HG02885 (cell line): ENCODE results near the gene USP36.

ENCODE experiments used
- ATAC-seq: cut with Tn5 transposase; IDR thresholded peaks from one replicate; pipeline ENCODE4 v1.9.1; 2021; ENCODE audit warnings: mild to moderate bottlenecking; ENCODE audit not compliant: unreplicated experiment, poor library complexity

Gene USP36

DNA sequence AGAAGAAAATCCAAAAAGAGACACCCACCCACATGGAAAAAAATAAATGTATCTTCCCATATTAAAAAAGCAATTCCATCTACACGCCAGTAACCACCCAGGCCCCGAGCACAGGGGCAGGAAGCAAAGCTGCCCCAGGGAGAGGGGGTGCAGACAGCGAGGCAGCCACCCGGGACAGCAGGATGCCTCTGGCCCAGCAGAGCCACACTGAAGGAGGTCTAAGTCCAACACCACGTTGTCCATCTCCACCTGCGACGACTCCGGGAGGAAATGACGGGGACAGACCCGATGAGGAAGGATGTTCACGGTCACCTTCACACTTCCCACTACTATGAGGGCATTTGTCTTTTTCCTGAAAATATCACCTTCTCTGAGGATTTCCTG, 44.1 kb downstream of the USP36 start:
- ATAC-seq = no peak

DNA sequence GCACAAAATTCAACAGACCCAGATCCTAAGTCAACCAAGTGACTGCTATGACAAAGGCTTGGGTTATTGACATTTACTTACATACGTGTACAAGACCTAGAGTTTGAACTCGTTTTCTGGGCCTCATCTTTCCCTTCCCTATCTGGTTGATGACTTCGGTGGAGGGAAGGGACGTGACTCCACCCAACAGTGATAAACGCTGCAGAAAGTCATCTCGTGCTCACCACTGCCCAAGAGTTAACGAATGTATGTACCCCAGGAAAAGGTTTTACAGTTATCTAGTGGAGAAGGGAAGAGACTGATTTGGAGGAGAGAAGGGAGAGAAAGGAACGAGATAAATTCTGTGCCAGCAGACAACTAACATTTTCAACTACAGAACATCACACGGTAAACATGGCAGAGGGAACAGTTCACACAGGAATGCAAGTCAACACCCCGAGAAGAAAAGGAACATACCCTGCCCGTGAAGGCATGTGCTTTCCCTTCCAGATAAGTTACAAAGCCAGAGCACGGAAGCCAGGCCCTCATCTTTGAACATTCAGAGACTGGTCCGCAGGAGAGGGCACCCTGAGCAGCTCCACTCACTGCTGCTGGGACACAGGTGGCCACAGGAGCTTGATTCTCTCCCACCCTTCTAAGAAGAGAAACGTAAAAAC, 44.6 kb downstream of the USP36 start:
- ATAC-seq = no peak

DNA sequence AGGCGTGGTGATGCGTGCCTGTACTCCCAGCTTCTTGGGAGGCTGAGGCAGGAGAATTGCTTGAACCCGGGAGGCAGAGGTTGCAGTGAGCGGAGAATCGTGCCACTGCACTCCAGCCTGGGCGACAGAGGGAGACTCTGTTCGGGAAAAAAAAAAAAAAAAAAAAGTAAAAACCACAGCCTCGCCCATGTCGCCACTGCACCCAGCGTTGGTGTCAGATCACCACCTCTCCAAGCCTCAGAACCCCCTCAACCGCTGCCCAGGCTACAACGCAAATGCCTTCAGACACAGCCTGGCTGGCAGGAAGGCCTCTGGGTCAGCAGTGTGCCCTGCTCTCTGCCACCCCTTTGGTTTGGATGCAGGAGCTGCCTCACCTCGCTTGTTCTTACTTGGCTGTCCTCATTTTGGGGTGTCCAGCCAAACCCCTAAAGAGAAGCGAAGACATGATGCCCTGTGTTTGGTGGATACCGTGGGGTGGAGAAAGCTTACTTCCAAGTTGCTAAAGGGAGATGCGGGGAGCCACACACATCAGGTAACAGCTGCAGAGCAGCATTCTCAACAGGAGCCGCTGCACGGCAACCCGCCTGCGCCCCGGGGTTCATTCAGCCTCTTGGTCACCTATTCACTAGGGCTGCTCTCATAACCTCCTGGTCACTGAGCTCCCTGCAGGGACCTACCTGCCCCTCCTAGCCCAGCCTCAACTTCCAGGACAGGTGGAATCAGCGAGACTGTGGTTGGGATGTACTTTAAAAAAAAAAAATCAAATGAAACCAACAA, 45.6 kb downstream of the USP36 start:
- no peak for ATAC-seq

DNA sequence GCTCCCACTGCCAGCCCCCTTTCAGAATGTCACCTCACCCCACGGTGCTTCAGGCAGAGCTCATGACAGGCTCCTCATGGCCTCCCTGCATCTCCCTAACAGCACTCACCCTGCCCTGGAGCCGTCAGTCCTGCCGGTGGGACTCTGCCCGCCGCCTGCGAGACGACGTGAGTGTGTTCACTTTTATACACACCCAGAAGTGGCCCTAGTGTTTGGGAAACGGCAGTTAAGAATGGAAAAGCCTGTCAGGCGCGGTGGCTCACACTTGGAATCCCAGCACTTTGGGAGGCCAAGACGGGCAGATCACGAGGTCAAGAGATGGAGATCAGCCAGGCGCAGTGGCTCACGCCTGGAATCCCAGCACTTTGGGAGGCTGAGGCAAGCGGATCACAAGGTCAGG, 46.2 kb downstream of the USP36 start:
- no peak for ATAC-seq

DNA sequence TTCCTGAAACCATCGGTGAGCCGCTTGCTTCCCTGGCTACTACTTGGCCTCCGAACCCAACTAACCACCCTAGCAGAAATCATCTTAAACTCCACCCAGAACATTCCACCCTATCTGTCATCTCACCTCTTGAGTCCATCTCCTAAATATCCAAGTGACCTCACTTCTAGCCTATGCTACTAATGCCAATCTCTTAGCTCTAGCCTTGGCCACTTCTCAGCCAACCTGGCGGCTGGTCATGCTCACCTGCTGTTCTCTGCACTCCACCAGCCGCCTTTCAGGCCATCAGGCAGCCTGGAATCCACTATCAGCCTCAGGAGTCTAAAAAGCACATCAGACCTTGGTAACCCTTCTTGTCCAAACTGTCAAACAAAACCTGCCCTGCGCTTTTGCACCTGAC, 46.6 kb downstream of the USP36 start:
- no peak for ATAC-seq

DNA sequence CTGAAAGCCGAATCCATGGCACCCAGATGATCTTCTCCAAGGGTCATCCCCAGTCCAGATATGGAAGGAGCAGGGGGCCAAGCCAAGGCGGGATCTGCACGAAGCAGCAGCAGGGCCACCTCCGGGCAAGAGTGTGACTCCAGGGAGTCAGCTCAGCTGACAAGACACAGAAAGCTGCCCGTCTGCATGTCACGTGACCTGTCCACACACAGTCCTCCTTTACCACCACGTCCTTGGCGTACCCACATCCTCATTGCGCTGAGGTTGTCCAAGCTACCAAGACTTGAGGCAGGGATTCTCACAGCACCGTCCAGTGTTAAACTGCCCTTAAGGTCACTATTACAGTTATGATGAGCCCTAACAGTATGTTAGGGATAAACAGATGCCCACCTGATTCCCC, 47.2 kb downstream of the USP36 start:
- no peak for ATAC-seq

DNA sequence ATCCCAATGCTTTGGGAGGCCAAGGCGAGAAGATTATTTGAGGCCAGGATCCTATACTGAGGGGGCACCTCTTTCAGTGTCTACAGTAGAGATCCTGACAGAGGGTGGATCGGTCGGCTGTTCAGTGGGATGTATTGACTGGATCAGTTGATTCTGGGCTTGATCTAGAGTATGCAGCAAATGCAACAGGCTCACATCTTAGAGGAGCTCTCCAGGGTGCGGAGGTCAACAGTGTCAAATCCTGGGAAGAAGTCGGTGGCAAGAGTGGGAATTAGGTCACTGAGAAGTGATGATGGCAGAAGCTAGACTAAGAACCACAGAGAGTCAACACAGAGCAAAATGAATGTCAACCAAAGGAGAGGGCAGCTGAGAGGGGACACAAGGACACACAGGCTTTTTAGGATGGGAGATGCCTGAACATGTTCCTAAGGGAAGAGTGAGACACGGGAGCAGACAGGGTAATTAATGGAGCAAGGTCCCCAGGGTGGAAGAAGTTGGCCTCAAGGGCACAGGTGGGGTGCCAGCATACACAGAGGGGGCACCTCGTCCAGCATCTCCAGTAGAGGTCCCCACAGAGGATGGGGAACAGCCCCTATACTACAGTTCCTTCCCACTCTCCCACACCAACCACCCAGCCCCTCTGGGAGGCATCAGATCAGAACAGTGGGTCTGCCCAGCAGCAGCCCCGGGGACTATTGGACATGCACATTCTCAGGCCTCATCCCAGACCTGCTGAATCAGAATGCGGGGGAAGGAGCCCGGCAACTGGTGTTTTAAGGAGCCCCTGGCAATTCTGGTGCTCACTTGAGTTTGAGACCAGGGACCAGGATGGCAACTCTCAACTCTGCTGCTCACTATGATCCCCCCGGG, 48.5 kb downstream of the USP36 start:
- ATAC-seq = no peak

DNA sequence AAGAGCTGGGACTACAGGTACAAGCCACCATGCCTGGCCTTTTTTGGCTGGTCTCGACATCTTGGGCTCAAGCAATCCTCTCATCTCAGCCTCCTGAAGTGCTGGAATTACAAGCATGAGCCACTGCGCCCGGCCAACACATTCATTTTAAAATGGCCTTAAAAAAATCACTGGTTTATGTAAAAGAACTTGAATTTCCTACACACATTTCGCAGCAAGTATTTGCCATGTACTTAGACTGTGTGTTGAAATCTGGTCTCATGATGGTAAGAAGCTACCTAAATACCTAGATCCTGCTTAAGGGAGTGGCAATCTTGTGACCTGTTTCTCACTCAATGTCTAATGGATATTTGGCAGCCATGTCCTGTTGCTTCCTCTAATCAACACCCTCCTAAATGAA, 50.1 kb downstream of the USP36 start:
- no peak for ATAC-seq

DNA sequence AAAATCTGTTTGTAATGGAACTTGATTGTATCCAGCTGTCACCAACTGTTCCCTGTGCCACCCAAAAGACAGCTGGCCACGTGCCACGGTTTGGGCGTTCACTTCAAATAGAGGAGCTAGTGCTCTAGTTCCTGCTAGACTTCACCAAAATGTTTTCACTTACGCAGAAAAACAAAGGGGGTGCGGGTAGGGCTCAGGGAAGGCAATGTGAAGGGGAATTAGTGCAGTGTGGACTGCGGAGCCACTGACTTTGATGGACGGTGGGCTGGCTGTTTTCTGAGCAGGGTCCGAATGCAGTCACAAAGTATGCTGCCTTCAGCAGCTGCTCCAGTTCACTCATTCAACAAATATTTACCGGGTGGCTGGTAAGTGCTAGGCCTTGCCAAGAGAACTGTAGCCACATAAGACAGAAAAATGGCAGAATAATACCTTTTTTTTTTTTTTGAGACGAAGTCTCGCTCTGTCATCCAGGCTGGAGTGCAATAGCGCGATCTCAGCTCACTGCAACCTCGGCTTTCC, 50.9 kb downstream of the USP36 start:
- ATAC-seq = no peak

DNA sequence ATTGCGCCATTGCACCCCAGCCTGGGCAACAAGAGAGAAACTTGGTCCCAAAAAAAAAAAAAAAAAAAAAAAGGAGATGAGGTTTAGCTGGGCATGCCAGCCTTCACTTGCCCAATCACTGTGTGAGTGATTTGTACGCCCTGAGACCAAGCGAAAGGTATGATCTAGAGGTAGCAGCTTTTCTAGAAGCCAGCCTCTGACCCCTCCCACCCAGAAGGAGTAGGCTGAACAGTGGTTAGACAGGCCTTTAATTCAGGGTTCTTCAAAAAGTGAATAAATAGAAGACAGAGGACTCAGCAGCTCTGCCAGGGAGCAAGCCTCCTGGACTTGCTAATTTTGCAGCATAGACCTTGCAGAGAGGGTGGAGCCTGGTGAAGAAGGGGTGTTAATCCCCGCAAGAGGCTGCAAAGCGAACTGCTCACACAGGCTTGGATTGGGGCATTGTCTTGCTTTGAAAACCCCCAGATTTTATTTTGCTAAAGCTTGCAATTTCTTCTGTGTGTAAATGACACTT, 51.4 kb downstream of the USP36 start:
- ATAC-seq = no peak

DNA sequence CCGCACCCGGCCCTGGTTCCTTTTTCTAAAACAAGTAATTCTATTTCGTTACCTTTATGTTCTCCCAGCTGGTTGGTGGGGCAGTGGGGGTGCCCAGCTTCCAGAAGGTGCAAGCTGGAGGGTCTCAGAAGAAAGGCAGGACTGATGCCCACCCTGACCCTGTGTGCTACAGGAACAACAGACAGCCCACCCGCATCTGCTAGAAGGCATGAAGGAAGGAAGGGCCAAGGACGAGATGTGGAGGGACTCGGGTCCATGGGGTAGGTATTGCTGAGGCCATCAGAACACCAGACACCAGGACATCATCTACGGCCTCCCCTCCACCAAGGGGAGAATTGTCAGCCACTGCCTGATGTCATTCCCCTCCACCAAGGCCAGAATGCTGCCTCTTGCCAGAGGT, 52.2 kb downstream of the USP36 start:
- no peak for ATAC-seq

DNA sequence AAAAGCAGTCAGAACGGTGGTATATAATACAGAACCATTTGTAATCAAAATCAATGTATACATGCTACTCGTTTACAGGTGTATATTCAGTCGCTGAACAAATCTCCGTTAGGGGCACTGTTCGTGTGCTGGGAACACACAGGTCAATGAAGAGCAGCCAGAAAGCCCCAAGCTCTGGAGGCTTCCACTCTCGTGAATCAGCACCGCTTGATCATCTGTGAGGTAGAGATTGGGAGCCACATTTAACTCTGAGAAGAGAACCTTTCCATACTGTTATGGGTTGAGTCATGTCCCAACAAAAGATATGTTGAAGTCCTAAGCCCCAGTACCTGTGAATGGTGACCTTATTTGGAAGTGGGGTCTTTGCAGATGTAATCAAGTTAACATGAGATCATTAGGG, 53.2 kb downstream of the USP36 start:
- no peak for ATAC-seq

DNA sequence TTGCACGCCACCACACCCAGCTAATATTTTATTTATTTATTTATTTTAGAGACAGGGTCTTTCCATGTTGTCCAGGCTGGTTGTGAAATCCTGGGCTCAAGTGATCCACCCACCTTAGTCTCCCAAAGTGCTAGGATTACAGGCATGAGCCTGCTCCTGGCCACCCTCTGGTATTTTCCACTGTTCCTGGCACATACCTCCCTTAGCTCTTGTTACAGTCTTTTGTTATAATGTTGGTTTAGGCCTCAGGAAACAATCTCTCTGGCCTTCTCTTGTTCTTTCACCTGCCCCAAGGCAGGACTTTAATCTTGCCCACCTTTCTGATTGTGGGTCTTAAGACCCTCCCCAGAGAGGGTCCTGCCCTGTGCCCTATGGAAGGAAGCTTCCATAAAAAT, 55.0 kb downstream of the USP36 start:
- no peak for ATAC-seq

DNA sequence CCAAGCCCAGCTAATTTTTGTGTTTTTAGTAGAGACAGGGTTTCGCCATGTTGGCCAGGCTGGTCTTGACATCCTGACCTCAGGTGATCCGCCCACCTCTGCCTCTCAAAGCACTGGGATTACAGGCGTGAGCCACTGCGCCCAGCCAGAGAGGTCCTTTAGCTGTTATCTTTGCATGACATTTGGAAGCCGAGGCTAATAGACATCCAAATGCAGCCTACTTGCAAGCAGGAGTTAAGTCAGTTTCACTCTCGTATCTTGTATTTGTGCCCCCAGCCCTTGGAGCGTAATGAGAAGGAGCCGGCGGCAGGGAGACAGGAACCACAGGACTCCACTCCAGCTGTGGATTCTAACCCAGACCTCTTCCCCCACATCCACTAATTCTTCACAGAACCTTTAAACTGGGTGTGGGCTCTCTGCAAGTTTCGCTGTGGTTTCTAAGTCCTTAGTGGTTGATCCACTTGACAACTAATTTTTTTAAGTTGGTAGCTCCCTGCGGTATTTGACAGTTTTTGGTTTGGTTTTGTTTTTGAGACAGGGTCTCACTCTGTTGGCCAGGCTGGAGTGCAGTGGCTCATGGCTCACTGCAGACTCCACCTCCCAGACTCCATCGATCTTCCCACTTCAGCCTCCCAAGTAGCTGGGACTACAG, 55.5 kb downstream of the USP36 start:
- no peak for ATAC-seq

DNA sequence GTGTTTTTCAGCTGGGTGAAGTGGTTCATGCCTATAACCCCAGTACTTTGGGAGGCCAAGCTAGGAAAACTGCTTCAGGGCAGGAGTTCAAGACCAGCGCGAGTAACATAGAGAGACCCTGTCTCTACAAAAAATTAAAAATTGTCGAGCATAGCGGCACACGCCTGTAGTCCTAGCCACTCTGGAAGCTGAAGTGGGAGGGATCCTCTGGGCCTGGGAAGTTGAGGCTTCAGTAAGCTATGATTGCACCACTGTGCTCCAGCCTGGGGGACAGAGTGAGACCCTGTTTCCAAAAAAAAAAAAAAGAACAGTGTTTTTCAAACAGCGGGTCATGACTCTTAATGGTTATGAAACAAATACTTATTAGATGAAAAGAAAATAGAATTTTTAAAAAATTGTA, 56.3 kb downstream of the USP36 start:
- ATAC-seq = no peak

DNA sequence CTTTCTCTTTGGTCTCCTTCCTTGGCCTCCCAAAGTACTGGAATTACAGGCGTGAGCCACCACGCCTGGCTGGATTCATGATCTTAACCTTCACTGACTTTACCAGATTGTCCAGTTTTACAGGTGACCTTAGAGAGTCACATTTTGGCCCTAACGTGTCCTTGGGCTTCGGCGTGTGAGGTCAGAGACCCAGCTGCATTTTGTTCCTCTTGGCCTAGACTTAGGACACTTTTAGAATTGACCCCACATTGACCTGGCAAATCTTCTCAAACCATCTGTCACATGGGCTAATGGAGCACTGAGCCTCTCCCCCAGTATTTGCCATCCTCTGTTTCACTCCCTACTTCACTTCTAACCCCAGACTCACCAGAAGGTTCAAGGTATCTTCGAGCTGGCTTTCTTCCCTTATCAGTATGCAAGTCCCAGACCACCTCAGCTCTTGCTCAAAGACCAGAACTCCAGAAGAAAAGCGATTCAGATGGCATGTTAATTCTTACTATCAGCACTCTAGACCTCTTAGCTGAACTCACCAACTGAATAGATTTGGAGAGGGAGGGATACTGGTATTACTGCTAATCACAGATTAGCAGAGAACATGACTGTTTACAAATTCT, 56.8 kb downstream of the USP36 start:
- ATAC-seq = no peak

DNA sequence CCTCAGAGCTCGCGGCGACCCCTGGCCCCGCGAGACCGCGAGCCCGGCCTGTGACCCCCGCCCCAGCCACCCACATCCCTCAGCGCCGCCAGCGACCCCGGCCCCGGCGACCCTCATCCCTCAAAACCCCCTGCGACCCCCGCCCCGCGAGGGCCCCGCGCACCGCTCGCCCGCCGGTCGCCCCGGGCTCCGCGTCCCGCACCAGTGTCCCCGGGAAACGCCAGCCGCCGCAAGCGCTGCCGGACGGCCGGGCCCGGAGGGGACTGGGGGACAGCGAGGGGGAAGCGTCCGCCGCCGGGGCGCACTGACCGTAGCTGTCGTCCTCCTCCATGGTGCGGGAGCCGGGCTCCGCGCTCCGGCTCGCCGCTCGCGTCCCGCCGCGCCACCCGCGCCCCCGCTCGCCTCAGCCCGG, 58.7 kb downstream of the USP36 start, which contains the start of gene CYTH1:
TSS of gene CYTH1 (minus strand) at position 381 of the 412 bp plus-strand sequence. CDS start at position 331, 50 bp downstream.
- peak; percentile 22 for ATAC-seq

DNA sequence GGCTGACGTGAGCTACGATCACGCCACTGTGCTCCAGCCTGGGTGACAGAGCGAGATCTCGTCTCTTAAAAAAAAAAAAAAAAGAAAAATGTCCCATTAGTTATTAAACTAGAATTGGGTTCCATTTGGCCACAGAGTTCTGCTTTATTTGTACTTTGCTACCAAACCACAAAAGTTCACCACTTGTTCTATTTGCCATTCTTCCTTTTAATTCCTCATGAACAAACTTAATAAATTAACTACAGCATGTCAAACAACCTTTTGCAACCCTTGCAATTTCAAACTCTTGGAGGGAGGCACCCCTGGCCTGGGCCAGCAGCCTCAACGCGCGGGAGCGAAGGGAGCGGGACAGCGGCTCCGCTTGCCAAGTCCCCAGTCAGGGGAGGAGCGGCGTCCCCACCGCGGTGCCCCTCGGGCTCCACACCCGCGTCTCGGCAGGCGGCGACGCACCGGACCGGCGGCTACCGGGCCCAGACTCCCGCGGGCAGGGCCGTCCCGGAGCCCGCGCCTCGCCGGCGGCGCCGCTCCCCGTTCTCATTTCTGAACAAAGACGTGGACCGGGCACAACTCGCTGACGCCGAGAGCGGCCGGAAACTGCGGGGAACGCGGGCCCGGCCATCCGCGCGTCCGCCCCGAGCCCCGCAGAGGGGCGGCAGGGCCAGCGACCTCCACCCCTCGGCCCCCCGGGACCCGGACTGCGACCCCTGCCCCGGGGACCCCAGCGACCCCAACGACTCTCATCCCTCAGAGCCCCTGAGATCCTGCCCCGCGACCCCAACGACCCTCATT, 59.3 kb downstream of the USP36 start:
- ATAC-seq = peak; percentile 18

DNA sequence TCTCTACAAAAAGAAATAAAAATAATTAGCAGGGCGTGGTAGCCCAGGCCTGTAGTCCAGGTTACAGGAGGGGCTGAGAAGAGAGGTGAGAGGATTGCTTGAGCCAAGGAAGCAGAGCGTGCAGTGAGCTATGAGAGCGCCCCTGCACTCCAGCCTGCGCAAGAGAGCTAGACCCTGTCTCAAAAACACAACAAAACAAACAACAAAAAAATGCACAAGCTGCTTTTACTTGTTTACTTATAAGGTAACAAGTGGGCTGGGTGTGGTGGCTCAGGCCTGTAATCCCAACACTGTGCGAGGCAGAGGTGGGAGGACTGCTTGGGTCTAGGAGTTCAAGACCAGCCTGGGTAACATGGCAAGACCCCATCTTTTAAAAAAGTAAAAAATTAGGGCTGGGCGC, 60.3 kb downstream of the USP36 start:
- ATAC-seq = no peak
